Frontal cortex (tissue), 4 donors: ENCODE data around the gene PTK7. TPM values are rescaled to one million over a fixed set of nuclear protein-coding genes. Genes with fewer than 3 reads are reported as not detected.

ENCODE experiments used
- DNase-seq, 2 donors: peaks; one replicate each; pipeline ENCODE4 v3.0.0; 2012; ENCODE audit warnings: low spot score in 2 of 2
- FAIRE-seq: peaks from 2 replicates; lab custom pipeline; 2012; peaks lifted over from hg19 to GRCh38; lab: Jason Lieb, UNC
- total RNA-seq: library from RNA; depleted of rRNA; stranded (reverse); fragments of >200 nt; gene quantifications from one replicate; pipeline ENCODE4 v1.2.3, GENCODE V29; 2014
- donor health status: control.
- donor health status: control.
- donor health status: control.

The PTK7 gene
- total RNA-seq, 1 donor from 2014 or later: 16.7 TPM

DNA sequence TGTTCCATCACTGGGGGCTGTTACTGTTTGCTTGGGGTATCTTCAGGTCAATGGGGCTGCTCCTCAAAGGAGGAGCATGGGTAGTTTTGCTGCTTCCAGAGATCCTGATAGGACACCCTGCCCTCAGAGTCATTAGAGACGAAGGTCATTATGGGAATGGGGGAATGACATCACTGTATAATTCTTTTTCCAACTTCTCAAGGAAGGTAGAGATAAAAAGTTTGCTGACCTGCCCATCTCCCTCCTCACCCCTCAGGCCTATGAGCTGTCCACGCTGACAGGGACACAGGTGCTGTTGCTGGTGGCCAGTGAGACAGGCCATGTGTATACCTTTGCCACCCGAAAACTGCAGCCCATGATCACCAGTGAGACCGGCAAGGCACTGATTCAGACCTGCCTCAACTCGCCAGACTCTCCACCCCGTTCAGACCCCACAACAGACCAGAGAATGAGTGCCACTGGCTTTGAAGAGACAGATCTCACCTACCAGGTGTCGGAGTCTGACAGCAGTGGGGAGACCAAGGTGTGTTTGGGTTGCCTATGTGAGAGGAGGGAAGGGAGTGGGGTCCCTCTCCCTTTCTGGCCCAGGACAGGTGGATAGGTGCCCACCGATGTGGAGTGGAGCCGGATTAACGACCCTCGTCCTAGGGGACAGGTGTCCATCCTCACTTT is 97.6 kb downstream of the PTK7 start:
- FAIRE-seq (no peak), DNase-seq (no peak)

DNA sequence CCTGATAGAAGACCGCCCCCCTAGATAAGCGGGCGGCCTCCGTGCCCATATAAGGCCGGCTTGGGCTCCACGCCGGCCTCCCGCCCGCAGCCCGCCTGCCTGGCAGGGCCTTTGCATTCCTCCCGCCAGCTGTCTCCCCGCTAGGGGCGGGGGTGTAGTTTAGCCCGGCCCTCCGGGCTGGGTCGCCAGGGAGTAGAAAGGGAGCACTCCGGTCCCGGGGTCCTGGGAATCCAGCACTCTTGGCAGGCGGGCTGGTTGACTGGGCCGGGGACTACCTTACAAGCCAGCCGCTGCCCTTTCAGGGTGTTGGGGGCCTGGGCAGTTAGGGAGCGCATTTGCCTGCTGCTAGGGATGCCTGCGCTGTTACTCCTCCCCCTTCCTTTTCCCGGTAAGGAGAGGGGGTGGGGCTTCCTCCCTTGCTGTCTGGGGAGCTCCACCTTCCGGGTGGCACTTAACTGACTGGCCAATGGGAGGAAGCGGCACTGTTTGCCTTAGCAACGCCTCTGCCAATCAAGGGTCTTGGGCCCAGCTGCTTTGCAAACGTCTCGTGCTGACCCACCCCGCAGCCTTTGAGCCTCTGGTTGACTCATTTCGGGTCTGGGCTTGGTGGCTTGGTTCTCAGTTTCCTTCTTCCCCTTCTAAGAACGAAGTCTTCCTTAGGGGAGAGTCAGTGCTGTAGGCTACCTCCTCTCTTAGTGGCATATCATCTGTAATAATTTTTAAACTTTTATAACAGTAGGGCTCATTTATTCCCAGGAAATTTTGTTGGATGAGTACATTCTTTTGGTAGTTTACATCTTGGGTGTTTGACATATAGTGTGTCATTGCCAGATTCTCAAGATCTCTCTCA is 98.4 kb downstream of the PTK7 start:
- DNase-seq: peak; percentile 91 to 97
- no peak for FAIRE-seq

DNA sequence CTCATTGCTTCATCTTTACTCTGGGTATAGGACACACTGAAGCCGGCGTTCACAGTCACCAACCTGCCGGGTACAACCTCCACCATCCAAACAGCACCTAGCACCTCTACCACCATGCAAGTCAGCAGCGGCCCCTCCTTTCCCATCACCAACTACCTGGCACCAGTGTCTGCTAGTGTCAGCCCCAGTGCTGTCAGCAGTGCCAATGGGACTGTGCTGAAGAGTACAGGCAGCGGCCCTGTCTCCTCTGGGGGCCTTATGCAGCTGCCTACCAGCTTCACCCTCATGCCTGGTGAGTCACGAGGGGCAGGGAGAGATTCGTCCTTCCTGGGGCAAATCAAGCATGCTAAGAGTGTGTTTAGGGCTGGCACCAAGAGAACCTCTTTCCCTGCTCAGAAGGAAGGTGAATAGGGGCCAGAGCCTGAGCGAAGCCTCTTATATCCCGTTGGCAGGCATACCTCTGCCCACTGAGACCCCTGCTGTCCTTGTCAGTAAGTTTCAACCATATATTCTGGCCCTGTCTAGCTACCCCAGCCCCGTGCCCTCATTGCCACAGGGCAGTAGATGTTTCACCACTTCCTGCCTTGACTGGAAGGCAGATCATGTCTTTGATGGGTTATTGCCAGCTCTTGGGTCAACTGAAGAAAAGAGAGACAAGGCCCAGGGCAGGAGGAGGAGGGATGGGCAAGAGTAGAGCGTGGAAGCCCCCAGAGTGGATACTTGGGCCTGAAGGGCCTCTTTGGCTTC is 99.7 kb downstream of the PTK7 start:
- DNase-seq (no peak), FAIRE-seq (no peak)

DNA sequence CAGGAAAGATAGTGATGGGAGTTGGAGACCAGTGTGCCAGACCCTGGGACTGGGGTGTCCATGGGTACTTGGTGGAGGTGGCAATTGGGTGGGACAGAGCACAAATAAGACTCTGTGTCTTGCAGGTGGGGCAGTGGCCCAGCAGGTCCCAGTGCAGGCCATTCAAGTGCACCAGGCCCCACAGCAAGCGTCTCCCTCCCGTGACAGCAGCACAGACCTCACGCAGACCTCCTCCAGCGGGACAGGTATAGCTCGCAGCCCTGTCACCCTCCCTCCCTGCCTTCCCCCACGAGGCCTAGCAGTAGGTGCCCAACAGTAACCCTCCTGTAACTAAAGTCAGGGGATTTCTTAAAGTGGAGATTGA is 100.3 kb downstream of the PTK7 start:
- no peak for FAIRE-seq
- no peak for DNase-seq

DNA sequence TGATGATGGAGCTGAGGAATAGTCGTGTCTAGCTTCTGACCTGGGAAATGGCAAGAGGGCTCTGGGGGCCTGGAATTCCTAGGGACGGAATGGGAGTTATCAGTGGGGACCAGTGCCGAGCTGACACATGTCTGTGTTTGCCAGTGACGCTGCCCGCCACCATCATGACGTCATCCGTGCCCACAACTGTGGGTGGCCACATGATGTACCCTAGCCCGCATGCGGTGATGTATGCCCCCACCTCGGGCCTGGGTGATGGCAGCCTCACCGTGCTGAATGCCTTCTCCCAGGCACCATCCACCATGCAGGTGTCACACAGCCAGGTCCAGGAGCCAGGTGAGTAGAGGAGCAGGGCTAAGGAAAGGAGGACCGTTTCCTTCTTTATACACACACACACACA is 102.0 kb downstream of the PTK7 start:
- FAIRE-seq (no peak), DNase-seq (no peak)

DNA sequence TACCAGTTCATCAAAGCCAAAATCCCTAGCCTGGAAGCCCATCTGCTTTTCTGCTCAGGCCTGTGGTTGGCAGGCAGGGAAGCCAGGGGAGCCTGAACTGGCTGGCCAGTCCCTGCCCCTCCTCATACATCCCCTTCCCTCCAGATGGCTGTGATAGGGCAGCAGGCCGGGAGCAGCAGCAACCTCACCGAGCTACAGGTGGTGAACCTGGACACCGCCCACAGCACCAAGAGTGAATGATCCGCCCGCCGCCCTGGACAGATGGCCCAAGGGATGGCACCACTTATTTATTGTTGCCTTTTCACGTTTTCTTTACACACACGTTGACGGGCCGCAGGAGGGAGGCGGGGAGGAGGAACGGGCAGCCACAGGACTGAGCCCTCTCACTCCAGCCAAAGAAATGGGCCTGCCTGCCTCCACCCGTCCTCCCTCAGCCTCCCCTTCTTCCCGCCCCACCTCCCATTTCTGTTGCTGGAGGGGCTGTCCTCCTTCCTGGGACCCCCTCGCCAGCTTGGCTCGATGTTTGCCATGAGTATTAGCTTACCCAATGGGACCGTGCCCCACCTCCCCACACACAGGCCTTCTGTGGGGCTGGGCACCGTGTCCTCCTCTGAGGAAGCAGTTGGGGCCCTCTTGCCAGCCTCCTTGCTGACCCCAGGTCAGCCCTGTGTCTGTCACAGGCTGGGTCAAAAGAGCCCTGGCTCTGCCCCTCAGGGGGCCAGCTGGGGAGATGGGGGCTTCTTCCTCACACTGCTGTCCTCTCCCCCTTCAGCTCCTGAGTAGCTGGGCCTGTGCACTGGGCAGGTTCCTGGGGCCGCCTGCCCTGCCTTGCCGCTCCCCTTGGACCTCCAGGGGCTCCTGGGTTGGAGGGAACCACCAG is 103.1 kb downstream of the PTK7 start:
- FAIRE-seq (no peak), DNase-seq (no peak)

DNA sequence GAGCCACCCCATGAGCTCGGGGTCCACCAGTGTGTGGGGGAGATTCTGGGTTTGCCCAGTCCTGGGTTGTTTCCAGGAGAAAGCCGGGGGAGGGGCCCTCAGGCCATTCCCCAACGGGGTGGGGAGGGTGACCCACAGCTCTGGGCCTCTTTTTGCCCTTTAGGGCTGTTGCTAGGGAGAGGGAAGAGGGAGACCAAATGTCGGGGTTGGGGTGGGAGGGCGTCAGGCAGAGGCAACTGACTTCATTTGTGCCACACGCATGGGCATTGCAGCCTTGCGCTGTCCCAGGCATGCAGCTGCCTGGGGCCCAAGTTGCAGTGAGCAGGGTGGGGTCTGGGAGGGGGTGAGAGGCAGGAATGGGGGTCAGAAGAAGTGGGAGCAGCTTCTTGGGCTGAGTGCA is 103.9 kb downstream of the PTK7 start:
- FAIRE-seq (no peak), DNase-seq (no peak)

DNA sequence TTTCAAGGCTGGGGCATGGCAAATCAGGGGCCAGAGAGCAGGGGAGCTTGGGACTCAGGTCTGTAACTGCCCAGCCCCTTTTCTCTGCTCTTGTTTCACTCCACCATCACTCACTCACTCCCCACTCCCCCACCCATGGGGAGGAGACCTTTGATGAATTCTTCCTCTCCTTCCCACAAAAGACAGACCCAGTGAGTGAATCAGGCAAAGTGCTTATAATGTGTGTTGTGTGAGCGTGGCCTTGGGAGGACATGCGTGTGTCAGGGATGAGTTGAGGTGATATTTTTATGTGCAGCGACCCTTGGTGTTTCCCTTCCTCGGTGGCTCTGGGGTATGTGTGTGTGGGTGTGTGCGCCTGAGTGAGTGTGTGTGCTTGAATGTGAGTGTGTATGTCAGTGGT is 104.9 kb downstream of the PTK7 start:
- FAIRE-seq (no peak), DNase-seq (no peak)

DNA sequence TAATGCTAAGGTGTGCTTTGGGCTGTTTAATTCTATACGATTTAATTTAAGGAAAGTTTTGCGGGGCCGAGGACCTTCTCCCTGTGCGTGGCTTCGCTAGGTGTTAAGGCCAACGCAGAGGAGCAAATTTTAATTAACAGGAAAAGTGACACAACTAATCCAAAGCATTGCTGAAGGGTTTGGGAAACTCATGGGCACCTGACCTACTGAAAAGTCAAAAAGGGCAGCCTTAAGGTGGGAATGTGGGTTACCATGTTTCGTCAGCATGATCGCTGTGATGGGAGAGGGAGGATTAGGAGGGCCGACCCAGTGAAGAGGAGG is 105.5 kb downstream of the PTK7 start:
- no peak for DNase-seq
- no peak for FAIRE-seq

DNA sequence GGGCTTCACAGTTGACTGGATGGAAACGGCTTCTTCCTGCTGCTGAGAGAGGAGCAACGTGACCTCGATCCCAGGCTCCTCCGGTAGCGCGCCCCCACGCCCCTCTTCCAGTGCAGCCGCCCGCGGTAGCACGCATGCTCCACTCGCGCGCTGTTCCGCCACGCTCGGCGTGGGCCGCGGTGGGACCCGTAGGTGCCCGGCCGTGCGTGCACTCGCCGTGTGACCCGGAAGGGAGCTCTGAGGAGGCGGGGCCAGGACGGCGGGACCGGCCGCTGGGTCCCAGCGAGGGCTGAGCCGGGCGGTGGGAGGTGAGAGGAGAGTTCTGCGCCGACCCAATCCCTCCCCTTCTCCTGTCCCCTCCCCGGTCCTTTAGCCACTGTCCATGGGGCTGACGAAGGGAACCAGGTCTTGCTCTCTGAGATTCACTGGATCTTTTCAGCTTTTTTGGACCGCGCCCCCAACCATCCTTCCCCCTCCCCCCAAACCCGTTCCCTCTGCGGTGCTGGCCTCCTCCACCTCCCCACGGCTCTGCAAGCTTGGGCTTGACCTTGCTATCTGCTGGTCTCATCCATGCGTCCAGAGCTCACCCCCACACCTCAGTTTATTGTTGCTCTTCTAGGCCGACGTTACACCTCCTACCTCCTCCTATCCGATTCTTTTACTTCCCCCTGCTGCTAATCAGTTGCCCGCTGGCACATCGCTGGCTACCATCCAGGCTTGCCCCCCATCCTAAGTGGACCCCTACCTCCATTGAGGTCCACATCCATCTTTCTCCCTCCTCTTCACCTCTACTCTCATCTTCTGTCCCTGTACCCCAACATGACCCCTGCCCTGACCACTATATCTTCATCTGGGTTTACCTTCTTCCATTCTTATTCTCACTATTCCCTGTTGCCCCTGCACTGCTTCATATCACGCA is 106.1 kb downstream of the PTK7 start, which contains the start of gene CUL9:
Gene CUL9 (plus strand): TSS at position 255 of the 919 bp plus-strand sequence. CDS start 2,115 bp downstream, outside the sequence.
- no peak for FAIRE-seq
- DNase-seq: peak; percentile 86 to 90

DNA sequence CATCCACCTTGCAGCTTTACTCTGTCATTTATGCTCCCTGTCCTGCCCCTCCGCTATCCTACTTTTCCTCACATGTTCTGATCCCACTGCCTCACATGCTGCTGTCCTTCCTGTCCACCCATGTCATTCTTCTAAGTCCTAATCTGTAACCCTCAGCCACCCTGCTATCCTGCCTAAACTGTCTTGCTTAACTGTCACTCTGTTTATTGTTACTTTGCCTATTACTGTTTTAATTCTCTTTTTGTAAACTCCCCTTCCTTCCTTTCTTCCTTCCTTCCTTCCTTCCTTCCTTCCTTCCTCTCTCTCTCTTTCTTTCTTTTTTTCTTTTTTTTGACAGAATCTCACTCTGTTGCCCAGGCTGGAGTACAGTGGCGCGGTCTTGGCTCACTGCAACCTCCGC is 107.3 kb downstream of the PTK7 start:
- DNase-seq (no peak), FAIRE-seq (no peak)

DNA sequence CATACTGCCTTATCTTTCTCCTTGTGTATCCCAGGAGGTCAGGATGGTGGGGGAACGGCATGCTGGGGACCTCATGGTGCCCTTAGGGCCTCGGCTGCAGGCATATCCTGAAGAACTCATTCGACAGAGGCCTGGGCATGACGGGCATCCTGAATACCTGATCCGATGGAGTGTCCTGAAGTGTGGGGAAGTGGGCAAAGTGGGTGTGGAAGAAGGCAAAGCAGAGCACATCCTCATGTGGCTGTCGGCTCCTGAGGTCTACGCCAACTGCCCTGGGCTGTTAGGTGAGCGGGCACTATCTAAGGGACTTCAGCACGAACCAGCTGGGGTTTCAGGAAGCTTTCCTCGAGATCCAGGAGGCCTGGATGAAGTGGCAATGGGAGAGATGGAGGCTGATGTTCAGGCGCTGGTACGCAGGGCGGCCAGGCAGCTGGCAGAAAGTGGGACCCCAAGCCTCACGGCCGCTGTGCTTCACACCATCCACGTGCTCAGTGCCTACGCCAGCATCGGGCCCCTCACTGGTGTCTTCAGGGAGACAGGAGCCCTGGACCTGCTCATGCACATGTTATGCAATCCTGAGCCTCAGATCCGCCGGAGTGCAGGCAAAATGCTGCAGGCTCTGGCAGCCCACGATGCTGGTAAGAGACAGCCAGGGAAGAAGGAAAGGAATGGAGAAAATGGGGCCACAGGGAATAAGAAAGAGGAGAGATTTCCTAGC is 108.3 kb downstream of the PTK7 start:
- DNase-seq (no peak), FAIRE-seq (no peak)

DNA sequence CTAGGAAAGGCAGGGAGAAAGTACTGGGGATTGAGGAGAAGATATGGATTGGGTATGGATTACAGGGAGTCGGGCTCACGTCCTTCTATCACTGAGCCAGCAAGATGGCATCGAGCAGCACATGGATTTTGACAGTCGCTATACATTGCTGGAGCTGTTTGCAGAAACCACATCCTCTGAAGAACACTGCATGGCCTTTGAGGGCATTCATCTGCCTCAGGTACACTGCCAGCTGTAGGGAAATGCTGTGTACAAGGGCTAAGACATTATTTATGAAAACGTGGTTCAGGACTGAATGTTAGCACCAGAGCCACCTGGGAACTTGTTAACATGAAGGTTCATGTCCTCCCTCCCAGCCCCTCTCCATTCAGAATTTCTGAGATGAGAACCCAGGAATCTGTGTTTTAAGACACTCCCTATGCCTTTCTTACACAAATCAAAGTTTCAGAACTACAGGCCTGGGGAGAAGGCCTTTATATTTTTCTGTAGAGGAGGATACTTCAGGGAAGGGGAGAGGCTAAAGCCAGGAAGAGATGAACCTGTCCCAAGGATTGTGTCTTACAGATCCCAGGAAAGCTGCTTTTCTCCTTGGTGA is 109.4 kb downstream of the PTK7 start:
- DNase-seq: no peak
- no peak for FAIRE-seq

DNA sequence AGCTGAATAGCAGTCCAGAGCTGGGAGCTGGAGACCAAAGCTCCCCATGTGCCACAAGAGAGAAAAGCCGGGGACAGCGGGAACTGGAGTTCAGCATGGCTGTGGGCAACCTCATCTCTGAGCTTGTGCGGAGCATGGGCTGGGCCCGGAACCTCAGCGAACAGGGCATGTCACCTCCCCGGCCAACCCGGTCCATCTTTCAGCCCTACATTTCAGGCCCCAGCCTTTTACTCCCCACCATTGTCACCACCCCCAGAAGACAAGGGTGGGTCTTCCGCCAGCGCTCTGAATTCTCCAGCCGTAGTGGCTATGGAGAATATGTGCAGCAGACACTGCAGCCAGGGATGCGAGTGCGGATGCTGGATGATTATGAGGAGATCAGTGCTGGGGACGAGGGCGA is 109.9 kb downstream of the PTK7 start:
- no peak for DNase-seq
- FAIRE-seq: no peak

DNA sequence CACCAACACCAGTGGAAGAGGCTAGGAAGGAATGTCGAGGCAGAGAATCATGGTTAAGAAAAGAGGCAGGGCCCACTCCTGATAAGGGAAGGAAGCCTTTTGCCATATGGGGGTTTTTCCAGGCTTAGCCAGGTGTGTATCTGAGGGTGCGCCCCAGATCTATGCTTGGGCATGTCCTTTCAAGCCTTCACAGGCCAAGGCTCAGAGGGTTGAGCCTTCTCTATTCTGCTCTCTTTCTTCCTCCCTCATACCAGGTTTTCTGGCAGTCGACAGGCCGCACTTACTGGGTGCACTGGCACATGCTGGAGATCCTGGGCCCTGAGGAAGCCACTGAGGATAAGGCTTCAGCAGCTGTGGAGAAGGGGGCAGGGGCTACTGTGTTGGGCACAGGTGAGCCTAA is 110.6 kb downstream of the PTK7 start:
- no peak for FAIRE-seq
- no peak for DNase-seq

DNA sequence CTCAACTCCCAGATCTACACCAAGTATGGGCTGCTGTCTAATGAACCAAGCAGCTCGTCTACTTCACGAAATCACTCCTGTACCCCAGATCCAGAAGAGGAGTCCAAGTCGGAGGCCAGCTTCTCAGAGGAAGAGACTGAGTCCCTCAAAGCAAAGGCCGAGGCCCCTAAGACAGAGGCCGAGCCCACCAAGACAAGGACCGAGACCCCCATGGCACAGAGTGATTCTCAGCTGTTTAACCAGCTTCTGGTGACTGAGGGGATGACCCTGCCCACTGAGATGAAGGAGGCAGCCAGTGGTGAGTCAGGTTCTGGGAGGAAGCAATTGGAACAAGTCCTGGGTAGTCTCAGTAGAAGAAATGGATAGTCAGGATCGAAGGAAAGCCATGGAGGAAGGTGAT is 111.7 kb downstream of the PTK7 start:
- no peak for FAIRE-seq
- no peak for DNase-seq

DNA sequence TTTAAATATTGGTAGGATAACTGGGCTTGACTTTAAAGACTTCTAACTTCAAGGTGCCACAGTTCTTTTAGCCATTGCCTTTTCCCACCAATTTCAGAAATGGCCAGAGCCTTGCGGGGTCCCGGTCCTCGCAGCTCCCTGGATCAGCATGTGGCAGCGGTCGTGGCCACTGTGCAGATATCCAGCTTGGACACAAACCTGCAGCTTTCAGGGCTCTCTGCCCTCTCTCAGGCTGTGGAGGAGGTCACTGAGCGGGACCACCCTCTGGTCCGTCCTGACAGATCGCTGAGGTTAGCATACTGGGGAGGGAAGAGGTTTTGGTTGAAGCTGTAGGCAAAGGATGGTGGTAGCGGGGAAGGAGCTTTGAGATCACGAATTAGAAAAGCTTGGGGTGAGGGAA is 112.3 kb downstream of the PTK7 start:
- FAIRE-seq: no peak

DNA sequence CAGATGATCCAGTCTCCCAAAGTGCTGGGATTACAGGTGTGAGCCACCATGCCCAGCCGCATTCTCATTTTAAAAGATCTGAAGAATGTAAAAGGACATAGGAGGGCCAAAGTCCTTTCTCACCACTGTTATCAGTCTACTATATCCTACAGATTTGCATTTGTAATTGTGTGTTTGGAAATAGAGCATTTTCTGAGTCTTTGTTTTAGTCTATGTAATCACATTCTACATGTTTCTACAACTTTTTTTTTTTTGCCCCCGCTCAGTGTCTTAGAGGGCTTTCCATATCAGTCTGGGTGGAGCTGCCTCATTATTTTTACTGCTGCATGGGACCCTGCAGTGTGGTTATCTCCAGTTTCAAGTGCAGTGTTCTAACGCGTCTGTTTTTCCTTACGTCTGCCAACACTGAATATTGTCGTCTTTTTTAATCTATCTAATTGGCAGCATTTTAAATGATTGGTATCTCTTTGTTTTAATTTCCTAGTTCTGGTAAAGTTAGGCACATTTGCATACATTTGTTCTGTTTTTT is 113.7 kb downstream of the PTK7 start:
- FAIRE-seq: no peak
- no peak for DNase-seq

More for the DNA sequence above, 112.3 kb downstream of the PTK7 start:
- no peak for DNase-seq
